GM12872 (cell line): ENCODE data around the gene CEP164.

ENCODE experiments used
- TF ChIP-seq, protein P1 (sequence below): IDR thresholded peaks from 3 replicates; pipeline ENCODE4 v1.5.1; 2011; ENCODE audit warnings: low read depth, mild to moderate bottlenecking, low read length, moderate library complexity; ENCODE audit not compliant: insufficient read depth

CEP164 gene

DNA sequence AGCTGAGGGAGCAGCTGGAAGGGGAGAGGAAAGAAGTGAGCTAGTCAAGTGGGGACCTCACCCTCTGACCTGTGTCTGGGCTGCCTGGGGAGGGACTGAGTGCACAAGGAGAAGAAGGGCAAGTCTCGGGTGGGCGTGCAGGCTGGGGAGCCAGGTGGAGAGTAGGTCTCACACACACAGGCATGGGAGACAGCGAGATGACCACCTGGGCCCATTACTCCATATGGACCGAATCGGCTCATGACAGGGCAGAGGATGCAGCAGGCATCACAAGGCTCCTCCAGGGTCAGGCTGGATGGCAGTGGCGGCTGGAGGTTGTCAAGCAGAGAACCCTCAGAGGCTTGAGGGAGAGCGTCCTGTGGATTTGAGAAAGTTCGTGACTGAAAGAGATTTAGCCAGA lies 63.5 kb downstream of the CEP164 start:
- TF ChIP-seq, protein P1, sequence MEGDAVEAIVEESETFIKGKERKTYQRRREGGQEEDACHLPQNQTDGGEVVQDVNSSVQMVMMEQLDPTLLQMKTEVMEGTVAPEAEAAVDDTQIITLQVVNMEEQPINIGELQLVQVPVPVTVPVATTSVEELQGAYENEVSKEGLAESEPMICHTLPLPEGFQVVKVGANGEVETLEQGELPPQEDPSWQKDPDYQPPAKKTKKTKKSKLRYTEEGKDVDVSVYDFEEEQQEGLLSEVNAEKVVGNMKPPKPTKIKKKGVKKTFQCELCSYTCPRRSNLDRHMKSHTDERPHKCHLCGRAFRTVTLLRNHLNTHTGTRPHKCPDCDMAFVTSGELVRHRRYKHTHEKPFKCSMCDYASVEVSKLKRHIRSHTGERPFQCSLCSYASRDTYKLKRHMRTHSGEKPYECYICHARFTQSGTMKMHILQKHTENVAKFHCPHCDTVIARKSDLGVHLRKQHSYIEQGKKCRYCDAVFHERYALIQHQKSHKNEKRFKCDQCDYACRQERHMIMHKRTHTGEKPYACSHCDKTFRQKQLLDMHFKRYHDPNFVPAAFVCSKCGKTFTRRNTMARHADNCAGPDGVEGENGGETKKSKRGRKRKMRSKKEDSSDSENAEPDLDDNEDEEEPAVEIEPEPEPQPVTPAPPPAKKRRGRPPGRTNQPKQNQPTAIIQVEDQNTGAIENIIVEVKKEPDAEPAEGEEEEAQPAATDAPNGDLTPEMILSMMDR, result no peak

DNA sequence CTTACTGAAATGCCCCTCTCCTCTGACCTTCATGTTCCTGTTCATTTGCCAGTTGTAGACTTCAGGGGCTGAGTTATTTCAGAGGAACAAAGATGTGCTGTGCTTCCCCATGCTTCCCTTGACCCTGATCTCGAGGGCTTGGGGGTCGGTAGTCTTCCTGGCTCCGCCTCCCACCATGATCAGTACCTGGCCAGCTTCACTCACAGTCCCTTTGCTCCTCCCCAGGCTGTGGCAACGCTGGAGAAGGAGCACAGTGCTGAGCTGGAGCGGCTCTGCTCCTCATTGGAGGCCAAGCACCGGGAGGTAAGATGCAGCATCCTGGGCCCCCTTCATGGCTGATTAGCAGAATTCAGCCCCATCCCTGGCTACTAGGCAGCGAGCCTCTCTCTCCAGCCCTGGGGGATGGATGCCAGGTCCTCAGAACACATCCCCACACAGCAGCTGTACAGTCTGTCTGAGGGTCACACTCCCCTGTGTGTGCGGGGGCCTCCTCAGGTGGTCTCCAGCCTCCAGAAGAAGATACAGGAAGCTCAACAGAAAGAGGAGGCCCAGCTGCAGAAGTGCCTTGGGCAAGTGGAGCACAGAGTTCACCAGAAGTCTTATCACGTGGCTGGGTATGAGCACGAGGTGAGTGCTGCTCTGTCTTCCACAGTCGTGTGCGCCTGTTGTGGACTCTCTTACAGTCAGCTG lies 64.5 kb downstream of the CEP164 start:
- TF ChIP-seq, protein P1, result no peak

DNA sequence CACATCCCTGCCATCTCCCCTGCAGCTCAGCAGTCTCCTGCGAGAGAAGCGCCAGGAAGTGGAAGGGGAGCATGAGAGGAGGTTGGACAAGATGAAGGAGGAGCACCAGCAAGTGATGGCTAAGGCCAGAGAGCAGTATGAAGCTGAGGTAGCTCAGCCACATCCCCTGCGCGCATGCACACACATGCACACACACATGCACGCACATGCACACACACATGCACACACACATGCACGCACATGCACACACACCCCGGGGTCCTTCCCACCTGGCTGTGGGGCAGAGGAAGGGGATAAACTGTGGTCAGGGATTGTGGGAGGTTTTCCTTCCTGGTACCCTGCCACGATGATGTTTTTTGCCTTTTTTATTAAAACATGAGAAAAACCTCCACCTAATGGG lies 65.3 kb downstream of the CEP164 start:
- TF ChIP-seq, protein P1, result no peak

DNA sequence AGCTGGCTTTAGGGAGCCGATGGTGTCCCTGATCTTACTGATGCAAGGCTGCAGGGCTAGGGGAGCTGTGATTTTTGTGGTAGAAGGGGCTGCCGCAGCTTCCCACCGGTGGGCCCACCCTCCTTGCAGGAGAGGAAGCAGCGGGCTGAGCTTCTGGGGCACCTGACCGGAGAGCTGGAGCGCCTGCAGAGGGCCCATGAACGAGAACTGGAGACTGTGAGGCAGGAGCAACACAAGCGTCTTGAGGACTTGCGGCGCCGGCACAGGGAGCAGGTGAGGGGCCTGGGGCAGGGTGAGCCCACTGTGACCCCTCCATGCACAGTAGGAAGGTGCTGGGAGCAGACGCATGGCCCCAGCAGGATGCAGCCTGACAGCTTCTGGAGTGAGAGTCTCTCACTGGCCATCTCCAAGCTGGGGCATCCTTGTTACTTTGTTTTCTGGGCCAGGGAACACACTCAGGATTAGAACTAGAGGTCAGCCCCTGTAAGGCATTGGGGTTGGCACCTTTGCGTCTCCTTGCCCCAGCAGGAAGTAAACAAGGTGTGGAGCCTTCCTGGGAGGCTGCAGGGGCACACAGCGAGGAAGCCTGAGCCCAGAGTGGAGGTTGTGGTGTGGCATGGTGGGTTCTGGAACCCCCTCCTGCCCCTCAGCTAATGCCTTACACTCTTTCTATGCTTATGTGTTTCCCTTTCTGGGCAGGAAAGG lies 66.7 kb downstream of the CEP164 start:
- TF ChIP-seq, protein P1, result no peak

DNA sequence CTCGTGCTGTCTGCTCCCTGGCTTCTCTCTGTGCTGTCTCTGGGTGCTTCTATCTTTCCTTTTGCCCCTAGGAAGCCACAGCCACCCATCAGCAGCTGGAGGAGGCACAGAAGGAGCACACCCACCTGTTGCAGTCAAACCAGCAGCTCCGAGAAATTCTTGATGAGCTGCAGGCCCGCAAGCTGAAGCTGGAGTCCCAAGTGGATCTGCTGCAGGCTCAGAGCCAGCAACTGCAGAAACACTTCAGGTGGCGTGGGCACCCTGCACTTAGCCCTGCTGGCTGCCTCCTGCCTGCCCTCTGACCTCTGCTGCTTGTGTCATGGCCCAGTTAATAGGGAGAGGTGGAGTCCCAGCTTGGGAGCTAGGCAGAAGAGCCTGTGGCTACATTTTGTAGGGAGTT lies 67.8 kb downstream of the CEP164 start:
- TF ChIP-seq, protein P1, result no peak

DNA sequence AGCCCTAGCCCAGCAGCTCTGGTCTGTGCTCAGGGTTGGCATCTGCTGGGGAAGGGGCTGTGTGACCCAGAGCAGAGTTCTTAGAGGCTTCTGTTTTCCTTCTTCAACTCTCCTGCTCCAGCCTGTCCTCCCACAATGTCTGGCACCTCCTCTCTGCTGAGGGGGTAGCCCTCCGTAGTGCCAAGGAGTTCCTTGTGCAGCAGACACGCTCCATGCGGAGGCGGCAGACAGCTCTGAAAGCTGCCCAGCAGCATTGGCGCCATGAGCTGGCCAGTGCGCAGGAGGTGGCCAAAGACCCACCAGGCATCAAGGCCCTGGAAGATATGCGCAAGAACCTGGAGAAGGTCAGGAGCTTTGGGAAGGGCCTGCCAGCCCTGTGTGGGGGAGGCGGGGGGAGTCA lies 69.3 kb downstream of the CEP164 start:
- TF ChIP-seq, protein P1, result no peak

DNA sequence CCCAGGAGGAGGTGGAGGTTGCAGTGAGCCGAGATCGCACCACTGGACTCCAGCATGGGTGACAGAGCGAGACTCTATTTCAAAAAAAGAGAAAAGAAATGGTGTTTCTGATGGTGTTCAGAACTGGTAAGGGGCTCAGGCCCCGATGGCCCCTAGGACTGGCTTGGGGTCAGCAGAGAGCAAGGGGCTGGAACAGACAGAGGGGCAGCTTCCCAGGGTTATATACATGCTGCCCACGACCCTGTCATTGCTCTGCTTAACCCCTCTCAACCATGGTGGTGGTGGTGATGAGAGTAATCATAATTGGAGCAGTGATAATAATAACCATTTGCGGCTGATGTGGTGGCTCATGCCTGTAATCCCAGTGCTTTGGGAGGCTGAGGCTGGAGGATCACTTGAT lies 79.4 kb downstream of the CEP164 start:
- TF ChIP-seq, protein P1, result no peak
